Keratinocyte (primary cell): ENCODE measurements around the gene CDK2AP2.
"Not testable (repeated sequence)": the region's sequence is repeated elsewhere in the genome, so short reads cannot be mapped to it uniquely, and the experiment has no call there.

Source experiments
- CTCF ChIP-seq, 3 experiments: IDR thresholded peaks in 1 of 3; conservative IDR thresholded peaks in 1 of 3; optimal IDR thresholded peaks in 1 of 3; 2 replicates in 2 of 3; 3 replicates in 1 of 3; pipeline versions ENCODE3 to v1.5.1; 2011; ENCODE audit warnings: low read length in 3 of 3, mild to moderate bottlenecking in 3 of 3, moderate library complexity in 2 of 3, control low read depth in 1 of 3, inconsistent platforms in 1 of 3; ENCODE audit not compliant: insufficient read depth in 2 of 3; ENCODE audit errors: extremely low read depth in 1 of 3
- EZH2 ChIP-seq: IDR thresholded peaks from one replicate; pipeline ENCODE4 v1.6.1; 2012; ENCODE audit warnings: inconsistent platforms, mild to moderate bottlenecking, low read length, moderate library complexity

- TF ChIP-seq CTCF (optimal IDR thresholded peaks at IDR 0.05 in 1 of 3, IDR thresholded peaks at IDR 0.05 in 1 of 3, conservative IDR thresholded peaks at IDR 0.05 in 1 of 3; ENCODE audit: extremely low read depth in 1 of 3, insufficient read depth in 2 of 3, low read length in 3 of 3); EZH2: not testable (repeated sequence)
Measured at GRCh38 chr11:67476692-67477091, 31.3 kb downstream of the CDK2AP2 start.
